Retinal pigment epithelial cell (primary cell): ENCODE results near the gene LY6G6C.
A peak's percentile ranks its signal among the peaks of the same experiment; 100 is the strongest.

ENCODE experiments used
- DNase-seq: peaks from one replicate; pipeline ENCODE4 v3.0.0-alpha.2; 2010; ENCODE audit warnings: low read depth
- H3K4me3 ChIP-seq: 2 replicates; pipeline ENCODE4 v1.5.1; 2011; ENCODE audit warnings: mild to moderate bottlenecking, low read length, control low read depth, moderate library complexity
- CTCF ChIP-seq: conservative IDR thresholded peaks from 2 replicates; pipeline ENCODE4 v1.5.1; 2011; ENCODE audit warnings: low read depth, low read length, control low read depth, inconsistent platforms

Gene LY6G6C

GRCh38 chr6:31765559-31765909 is 44.0 kb upstream of the LY6G6C start:
- TF ChIP-seq CTCF = no peak
- no peak overlapping the region for H3K4me3 ChIP-seq

GRCh38 chr6:31764198-31764597 is 42.7 kb upstream of the LY6G6C start:
- DNase-seq = no peak
- H3K4me3 ChIP-seq = no peak overlapping the region
- TF ChIP-seq CTCF = no peak

More at GRCh38 chr6:31765559-31765909, 44.0 kb upstream of the LY6G6C start:
- no peak for DNase-seq

- no peak for TF ChIP-seq CTCF
- DNase-seq = peak; percentile 53
- no peak overlapping the region for H3K4me3 ChIP-seq
These were observed 42.0 kb upstream of the LY6G6C start for GRCh38 chr6:31763619-31763940.

GRCh38 chr6:31762878-31763618 is 41.5 kb upstream of the LY6G6C start:
- TF ChIP-seq CTCF = no peak
- no peak for DNase-seq
- H3K4me3 ChIP-seq = no peak overlapping the region

GRCh38 chr6:31762356-31762755 is 40.8 kb upstream of the LY6G6C start, which contains the start of gene SAPCD1:
TSS of gene SAPCD1 (plus strand) at chr6:31762656. CDS start at chr6:31763055, 399 bp downstream.
- H3K4me3 ChIP-seq = no peak within 1 kb of the TSS
- no peak for TF ChIP-seq CTCF
- DNase-seq = no peak

- no peak for DNase-seq
- no peak for TF ChIP-seq CTCF
- no peak overlapping the region for H3K4me3 ChIP-seq
These were observed 39.8 kb upstream of the LY6G6C start for GRCh38 chr6:31761343-31761742.

GRCh38 chr6:31760790-31761189 is 39.2 kb upstream of the LY6G6C start:
- no peak for TF ChIP-seq CTCF
- no peak overlapping the region for H3K4me3 ChIP-seq
- no peak for DNase-seq
